ENCODE measurements around the gene RABL6.
"Not testable (repeated sequence)": the region's sequence is repeated elsewhere in the genome, so short reads cannot be mapped to it uniquely, and the experiment has no call there.

RABL6 gene

DNA sequence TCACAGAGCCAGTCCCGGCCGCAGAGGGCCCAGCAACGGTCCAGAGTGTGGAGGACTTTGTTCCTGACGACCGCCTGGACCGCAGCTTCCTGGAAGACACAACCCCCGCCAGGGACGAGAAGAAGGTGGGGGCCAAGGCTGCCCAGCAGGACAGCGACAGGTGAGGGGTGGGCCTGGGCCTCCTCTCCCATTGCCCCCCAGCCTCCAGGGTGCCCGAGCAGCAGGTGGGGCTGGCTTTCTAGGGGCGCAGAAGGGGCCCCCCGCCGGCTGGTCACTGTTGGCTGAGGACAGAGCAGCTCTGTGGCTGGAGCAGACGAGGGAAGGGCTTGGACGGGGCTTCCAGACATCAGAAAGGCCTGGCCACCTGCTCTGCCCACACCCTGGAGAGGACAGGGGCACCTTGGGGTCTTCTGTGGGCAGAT is 30.1 kb downstream of the RABL6 start:
- DNase-seq: not testable (repeated sequence)

- no peak for DNase-seq
Observed at GRCh38 chr9:136838314-136839228, 30.8 kb downstream of the RABL6 start.

- no peak for DNase-seq
Observed at GRCh38 chr9:136839229-136840139, 31.7 kb downstream of the RABL6 start.

- DNase-seq: no peak
Observed at GRCh38 chr9:136840140-136840876, 32.6 kb downstream of the RABL6 start.

- no peak for DNase-seq
Observed at GRCh38 chr9:136840877-136841645, 33.3 kb downstream of the RABL6 start.

DNA sequence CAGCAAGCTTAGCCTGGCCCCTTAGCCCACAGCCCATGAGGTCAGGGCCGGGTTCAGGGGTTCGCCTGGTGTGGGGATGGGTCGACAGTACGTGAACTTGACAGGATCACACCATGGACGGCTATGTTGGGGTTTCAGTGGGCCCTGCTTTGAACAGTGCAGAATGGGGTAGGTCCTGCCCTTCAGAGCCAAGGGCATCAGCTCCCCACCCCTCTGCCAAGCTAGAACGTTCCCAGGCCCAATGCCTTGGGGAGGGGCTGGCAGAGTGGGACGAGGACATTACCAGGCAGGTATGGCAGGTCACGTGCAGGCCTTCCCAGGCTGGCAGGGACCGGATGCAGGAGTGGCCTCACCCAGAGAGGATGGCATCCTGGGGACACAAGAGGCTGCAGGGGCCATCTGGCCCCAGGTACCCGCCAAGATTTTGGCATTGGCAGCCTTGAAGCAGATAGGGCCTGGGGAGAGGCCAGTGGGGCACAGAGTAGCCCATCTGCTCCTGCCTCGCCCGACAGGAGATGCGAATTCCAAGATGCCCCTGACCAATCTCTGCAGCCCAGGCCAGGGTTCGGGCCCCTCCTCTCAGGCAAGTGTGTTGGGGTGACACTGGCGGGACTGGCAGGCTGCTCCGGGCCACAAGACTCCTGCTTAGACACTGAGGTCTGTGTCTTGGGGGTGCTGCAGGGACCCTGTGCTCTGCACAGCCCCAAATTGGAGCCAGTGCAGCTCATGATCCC is 34.1 kb downstream of the RABL6 start:
- not testable (repeated sequence) for DNase-seq

DNA sequence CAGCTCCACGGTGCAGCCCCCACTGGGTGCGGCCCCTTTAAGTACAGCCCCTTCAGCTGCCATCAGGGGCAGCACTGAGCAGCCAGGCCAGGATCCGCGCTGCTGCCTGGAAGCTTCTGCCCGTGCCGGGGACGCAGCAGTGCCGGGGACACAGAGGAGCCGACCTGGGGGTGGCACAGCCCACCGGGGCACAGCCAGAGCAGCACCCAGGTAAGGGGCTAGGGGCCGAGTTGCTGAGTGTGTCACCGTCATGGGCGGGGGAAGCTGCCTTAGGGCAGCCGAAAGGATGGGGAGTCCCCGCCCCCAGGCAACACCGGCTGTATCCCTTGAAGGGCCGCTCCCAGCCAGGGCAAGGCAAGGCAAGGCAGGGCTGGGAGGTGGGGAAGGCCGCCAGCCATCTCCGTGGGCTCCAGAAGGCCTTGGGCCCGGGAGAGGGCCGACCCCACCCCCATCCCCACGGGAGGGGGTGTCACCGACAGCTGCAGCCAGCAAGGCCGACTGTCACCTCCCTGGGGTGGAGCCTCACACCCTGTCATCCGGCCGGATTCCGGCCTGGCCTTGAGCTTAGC is 34.7 kb downstream of the RABL6 start, which contains the start of gene AJM1:
TSS of gene AJM1 (plus strand) at position 99 of the 569 bp plus-strand sequence. CDS start 1,937 bp downstream, outside the sequence.
- DNase-seq: peak; percentile 87

DNA sequence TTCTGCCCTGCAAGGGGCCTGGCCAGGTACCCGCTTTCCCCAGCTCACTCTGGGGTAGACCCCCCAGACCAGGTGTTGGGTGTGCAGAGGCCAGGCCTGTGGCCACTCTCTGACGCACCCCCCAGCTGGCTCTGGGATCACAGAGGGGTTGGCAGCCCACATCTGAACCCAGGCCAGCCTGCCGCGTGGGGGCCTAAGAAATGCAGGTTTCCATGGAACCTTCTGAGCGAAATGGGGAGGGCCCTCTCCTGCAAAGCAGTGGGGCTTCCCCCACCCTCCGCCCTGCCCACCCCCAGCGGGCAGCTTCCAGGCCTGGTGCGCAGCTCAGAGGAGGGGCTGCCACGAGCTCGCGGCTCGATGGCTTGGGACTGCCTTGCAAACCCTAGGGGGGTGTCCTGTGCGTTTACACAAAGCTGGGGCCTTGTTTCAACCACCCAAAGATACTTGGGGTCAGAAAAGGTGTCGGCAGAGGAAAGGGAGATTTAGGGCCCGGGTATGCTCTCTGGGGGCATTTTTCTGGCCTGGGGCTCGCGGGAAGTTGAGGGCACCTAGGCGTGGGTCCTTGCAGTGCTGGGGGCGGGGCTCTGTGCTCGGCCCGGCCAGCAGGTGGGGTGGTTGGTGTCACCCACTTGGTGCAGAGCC is 35.5 kb downstream of the RABL6 start:
- not testable (repeated sequence) for DNase-seq

DNA sequence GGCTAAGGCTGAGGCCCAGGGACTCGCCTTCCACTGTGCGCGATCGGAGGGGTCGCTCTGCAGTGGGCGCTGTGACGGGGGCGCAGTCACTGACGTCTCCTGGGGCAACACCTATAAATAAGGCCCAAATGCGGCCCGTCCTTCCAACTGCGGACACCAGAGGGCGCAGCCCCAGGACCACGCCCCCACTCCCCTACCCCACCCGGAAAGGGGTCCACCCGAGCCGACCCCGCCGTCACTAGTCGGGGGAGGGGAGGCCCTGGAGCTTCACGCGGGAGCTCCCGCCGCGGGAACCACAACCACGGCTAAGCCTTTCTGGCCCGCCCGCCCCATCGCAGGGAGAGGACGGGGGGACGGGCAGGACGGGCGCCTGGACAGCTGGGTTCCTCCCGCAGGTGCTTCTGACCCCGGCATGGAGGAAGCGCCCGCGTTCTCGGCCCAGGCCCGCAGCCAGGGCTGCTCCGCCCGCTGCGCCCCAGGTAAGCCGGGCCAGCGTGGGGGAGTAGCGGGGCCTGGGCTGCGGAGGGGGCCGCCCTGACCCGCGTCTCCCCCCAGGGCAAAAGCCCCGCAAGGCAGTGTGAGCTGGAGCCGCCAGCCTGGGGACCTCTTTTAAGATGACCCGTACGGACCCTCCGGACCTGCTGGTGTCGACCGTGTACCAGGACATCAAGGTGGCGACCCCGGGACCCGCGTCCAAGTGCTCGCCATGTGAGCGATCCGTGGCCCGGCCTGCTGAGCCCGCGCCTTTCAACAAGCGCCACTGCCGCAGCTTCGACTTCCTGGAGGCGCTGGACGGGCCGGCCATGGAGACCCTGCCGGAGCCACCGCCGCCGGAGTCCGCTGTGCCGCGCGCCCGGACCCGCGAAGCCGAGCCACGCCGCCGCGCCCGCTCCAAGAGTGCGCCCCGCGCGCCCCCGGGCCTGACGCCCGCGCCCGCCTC is 36.3 kb downstream of the RABL6 start:
- DNase-seq: peak; percentile 67

DNA sequence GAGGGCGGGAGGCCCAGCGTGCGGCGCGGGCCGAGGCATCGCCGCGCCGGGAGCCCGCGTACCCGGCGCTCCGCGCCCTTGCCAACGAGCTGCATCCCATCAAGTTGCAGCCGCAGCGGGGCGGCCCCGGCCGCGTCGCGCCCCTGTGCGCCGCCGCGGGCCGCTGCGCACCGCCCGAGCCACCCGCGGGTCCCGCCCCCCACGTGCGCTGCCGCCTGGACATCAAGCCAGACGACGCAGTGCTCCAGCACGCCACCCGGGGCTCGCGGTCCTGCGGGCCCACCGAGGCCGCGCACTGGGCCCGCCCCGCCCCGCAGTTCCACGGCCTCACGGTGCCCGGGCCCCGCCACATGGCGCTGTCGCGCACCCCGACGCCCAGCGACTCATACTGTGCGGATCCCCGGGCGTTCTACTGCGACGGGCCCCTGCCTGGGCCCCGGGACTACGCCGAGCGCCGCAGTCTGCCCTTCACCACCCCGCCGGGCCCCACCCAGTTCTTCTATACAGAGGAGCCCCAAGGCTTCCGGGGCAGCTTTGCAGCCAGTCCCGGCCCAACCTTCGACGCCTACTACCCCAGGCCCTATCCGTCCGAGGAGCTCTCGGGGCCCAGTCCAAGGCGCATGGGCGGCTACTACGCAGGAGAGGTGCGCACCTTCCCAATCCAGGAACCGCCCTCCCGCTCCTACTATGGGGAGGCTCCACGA is 37.2 kb downstream of the RABL6 start:
- no peak for DNase-seq

- DNase-seq: no peak
Observed at GRCh38 chr9:136845465-136846260, 37.9 kb downstream of the RABL6 start.

DNA sequence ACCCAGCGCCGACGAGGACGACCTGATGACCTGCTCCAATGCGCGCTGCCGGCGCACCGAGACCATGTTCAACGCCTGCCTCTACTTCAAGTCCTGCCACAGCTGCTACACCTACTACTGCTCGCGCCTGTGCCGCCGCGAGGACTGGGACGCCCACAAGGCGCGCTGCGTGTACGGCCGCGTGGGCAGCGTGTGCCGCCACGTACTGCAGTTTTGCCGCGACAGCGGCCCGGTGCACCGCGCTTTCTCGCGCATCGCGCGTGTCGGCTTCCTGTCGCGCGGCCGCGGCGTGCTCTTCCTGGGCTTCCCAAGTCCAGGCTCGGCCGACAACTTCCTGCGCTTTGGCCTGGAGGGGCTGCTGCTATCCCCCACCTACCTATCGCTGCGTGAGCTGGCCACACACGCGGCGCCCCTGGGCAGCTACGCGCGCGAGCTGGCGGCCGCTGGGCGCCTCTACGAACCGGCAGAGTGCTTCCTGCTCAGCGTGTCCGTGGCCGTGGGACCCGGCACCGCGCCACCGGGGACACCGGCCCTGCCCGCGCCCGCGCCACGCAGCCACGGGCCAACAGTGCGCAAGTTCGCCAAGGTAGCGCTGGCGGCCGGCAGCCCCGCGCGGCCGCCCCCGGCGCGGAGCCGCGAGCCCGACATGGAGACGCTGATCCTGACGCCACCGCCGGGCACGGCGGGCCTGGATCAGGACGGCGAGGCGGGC is 38.8 kb downstream of the RABL6 start:
- DNase-seq: no peak

GRCh38 chr9:136847088-136847825 is 39.5 kb downstream of the RABL6 start:
- peak; percentile 54 for DNase-seq

DNA sequence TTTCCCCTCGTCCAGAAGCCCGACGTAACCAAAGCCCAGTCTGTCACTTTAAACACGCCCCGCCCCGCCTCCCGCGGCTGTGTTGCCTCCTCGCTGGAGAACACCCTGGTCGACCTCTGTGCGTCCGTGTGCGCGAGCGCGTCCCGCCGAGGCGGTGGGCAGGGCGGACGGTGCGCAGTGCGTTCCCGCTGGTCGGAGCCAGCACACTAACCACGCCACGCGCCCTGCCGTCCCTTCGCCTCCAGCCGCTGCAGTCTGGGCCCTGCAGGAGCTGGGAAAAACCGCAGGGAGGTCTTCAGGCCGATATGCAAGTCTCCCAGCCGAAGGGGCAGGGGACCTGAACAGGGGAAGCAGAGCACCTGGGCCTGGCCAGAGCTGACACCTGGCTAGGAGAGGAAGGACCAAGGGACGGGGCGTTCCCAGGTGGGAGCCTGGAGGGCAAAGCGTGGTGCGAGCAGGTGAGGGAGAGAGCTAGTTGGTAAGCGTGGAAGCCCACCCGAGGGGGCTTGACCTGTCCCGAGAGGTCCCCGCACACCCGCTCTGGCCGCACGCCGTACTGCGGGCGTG is 40.2 kb downstream of the RABL6 start:
- DNase-seq: peak; percentile 91

- peak; percentile 55 for DNase-seq
Observed at GRCh38 chr9:136848393-136849037, 40.8 kb downstream of the RABL6 start.

All from activated CD4-positive, alpha-beta T cell treated with anti-CD3 and anti-CD28 coated beads, Interleukin-2, Interleukin-6, amounts not matched to agents 100 ng/mL and 50 ng/mL, durations not matched to agents 16 hours and 8 hours (primary cell).